ENCODE data around the gene CD160. TPM values are rescaled to one million over a fixed set of nuclear protein-coding genes. Genes with fewer than 3 reads are reported as not detected.

CD160 gene
- total RNA-seq, 1 donor from 2014 or later = 0.93 TPM

DNA sequence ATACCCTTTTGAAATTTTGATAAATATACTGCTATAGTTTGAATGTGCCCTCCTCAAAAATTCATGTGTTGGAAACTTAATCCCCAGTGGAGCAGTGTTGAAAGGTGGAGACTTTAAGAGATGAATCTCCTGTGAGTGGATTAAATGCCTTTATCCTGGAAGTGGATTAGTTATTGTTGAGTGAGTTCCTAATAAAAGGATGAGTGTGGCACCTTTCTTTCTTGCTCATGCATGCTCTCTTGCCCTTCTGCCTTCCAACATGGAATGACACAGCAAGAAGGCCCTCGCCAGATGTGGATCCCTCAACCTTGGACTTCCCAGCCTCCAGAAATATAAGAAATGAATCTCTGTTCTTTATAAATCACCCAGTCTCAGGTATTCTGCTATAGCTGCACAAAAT, 51.8 kb downstream of the CD160 start:
- no peak overlapping the region for H3K4me3 ChIP-seq
- peaks cover 23% of the 10 kb centered on the region for H3K36me3 ChIP-seq
- H3K27ac ChIP-seq = no peak overlapping the region
- H3K4me1 ChIP-seq = no peaks in the 10 kb centered on the region
- H3K27me3 ChIP-seq = no peaks in the 10 kb centered on the region
- DNase-seq = no peak
- no peaks in the 10 kb centered on the region for H3K9me3 ChIP-seq
- TF ChIP-seq, protein P1, sequence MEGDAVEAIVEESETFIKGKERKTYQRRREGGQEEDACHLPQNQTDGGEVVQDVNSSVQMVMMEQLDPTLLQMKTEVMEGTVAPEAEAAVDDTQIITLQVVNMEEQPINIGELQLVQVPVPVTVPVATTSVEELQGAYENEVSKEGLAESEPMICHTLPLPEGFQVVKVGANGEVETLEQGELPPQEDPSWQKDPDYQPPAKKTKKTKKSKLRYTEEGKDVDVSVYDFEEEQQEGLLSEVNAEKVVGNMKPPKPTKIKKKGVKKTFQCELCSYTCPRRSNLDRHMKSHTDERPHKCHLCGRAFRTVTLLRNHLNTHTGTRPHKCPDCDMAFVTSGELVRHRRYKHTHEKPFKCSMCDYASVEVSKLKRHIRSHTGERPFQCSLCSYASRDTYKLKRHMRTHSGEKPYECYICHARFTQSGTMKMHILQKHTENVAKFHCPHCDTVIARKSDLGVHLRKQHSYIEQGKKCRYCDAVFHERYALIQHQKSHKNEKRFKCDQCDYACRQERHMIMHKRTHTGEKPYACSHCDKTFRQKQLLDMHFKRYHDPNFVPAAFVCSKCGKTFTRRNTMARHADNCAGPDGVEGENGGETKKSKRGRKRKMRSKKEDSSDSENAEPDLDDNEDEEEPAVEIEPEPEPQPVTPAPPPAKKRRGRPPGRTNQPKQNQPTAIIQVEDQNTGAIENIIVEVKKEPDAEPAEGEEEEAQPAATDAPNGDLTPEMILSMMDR (IDR thresholded peaks at IDR 0.05) = no peak
- intact Hi-C loops (cut with DNase I) = no loop called here
- ATAC-seq = no peak

DNA sequence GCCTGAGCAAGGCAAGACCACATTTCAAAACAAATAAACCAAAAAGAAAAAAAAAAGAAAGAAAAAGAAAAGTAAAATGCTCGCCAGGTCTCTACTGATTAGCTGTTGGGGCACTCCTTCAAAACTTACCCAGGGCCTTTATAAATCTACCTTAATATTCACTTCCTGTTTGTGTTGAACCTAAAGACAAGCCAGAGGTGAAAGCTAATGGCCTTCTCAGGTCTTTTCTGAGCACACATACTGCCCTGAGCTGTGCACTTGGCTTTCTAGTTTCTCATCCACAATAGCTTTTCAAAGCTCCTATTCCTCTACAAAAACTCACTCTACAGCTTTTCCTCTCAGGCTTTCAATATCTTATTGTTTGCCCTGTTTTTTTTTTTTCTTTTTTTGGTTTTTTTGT, 54.1 kb downstream of the CD160 start:
- Histone ChIP-seq H3K4me1 (no peaks in the 10 kb centered on the region), H3K27ac (no peak overlapping the region), H3K4me3 (no peak overlapping the region), H3K36me3 (peaks cover 23% of the 10 kb centered on the region), H3K27me3 (no peaks in the 10 kb centered on the region), H3K9me3 (no peaks in the 10 kb centered on the region)
- intact Hi-C loops (cut with DNase I) = no loop called here
- DNase-seq = no peak
- TF ChIP-seq, protein P1 (IDR thresholded peaks at IDR 0.05) = no peak
- ATAC-seq = no peak

DNA sequence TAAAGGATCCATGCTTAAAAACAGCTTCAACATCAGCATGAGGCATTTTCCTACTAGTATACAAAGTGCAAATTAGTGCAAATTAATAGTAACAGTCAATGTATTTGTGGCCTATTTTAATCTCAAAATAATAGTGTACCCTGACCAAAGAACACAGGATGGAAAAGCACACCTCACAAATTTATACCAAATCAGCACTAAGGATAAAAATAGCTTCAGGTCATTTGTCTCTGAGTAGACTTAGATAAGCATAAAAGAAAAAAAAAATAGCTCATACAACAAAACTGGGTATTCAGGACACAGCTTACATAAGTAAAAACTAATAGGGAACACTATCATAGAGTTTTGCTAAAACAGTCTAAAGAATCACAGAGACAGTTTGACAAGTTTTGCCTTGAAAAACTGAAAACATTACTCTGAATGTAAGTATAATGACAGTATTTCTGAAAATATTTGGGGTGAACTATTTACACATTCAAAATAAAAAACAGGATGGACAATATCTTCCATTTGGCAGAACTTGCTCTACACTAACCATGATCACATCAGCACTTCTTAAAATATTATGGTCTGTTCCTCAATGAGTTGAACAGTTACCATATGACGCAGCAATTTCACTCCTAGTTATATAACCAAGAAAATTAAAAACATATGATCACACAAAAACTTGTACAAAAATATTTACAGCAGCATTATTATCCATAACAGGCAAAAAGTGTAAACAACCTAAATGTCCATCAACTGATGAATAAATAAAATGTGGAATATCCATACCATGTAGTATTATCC, 58.3 kb downstream of the CD160 start:
- peak overlapping the region; percentile 14 for H3K27ac ChIP-seq
- H3K36me3 ChIP-seq = no peaks in the 10 kb centered on the region
- ATAC-seq (no peak), DNase-seq (no peak)
- H3K4me3 ChIP-seq = no peak overlapping the region
- no peaks in the 10 kb centered on the region for H3K9me3 ChIP-seq
- peaks cover 7% of the 10 kb centered on the region for H3K4me1 ChIP-seq
- TF ChIP-seq, protein P1 (IDR thresholded peaks at IDR 0.05) = no peak
- intact Hi-C loops (cut with DNase I) = no loop called here
- no peaks in the 10 kb centered on the region for H3K27me3 ChIP-seq

DNA sequence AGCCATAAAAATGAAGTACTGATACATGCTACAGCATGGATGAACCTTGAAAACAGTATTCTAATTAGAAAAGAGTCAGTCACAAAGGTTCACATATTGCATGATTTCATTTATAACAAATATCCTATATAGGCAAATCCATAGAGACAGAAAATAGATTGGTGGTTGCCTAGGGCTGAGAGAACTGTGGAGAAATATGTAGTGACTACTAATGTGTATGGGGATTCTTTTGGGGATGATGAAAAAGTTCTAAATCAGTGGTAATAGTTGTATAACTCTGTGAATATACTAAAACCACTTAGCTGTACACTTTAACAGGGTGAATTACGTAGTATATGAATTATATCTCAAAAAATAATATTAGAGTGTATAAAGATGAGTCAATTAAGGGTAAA, 58.8 kb downstream of the CD160 start:
- DNase-seq = no peak
- intact Hi-C loops (cut with DNase I) = no loop called here
- Histone ChIP-seq H3K36me3 (no peaks in the 10 kb centered on the region), H3K27ac (peak overlapping the region; percentile 14), H3K4me1 (peaks cover 9% of the 10 kb centered on the region), H3K4me3 (no peak overlapping the region), H3K27me3 (no peaks in the 10 kb centered on the region), H3K9me3 (no peaks in the 10 kb centered on the region)
- no peak for ATAC-seq
- TF ChIP-seq, protein P1 (IDR thresholded peaks at IDR 0.05) = no peak

DNA sequence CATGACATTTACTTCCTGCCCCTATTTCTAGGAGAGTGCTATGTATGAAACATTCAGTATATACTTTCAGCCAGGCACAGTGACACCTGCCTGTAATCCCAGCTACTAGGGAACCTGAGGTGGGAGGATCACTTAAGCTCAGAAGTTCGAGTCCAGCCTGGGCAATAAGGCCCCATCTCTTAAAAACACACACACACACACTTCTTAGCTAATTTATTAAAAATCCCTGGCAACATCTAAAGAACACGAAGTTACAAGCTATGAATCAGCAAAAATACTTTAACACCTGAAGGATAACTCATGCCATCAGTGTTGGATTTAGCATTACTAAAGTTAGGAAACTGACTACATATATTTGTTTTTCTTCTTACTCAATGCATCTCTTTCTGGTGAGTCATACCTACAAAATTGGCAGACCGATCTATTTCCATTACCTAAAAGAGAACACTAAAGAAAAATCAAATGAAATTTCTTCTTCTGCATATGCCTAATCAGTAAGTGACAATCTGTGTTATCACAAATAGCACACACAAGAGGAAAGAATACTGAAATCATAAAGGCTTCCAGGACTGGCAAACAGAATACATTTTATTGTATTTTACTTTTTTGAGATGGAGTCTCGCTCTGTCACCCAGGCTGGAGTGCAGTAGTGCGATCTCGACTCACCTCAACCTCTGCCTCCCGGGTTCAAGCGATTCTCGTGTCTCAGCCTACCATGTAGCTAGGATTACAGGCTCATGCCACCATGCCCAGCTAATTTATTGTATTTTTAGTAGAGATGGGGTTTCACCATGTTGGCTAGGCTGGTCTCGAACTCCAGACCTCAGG, 63.2 kb downstream of the CD160 start:
- ATAC-seq (peak; percentile 62), DNase-seq (no peak)
- Histone ChIP-seq H3K36me3 (no peaks in the 10 kb centered on the region), H3K4me3 (no peak overlapping the region), H3K27me3 (no peaks in the 10 kb centered on the region), H3K27ac (peak overlapping the region; percentile 27), H3K9me3 (no peaks in the 10 kb centered on the region), H3K4me1 (peaks cover 9% of the 10 kb centered on the region)
- TF ChIP-seq, protein P1 (IDR thresholded peaks at IDR 0.05) = no peak
- intact Hi-C loops (cut with DNase I) = no loop called here

Data from upper lobe of right lung (tissue), 1 donor.